H1 (cell line): Measurements from ENCODE around the gene MDM1. TPM values are rescaled to one million over a fixed set of nuclear protein-coding genes. Genes with fewer than 3 reads are reported as not detected.

ENCODE experiments used
- CTCF ChIA-PET: fragments of 300-600 bp; sonication (Branson Sonifier 250); formaldehyde crosslinking; loops from one replicate; lab custom pipeline; 2021; ENCODE audit not compliant: partially characterized antibody; lab: Charles Lee
- POLR2A ChIA-PET: fragments of 300-600 bp; sonication (Branson Sonifier 250); formaldehyde crosslinking; loops from one replicate; lab custom pipeline; 2021; ENCODE audit warnings: inconsistent platforms; ENCODE audit not compliant: partially characterized antibody; lab: Charles Lee
- DNase-seq, 2 experiments: peaks; one replicate each; pipeline versions ENCODE4 v3.0.0 to v3.0.0-alpha.2; 2010 to 2022; ENCODE audit warnings: low spot score in 2 of 2, low read depth in 1 of 2, mixed read lengths in 1 of 2
- FAIRE-seq: peaks from 2 replicates; lab custom pipeline; 2011; peaks lifted over from hg19 to GRCh38; lab: Jason Lieb, UNC
- H2AFZ ChIP-seq: 2 replicates; pipeline ENCODE4 v1.8.1; 2012; ENCODE audit warnings: low read length, inconsistent platforms
- H2AK5ac ChIP-seq: 2 replicates; pipeline ENCODE4 v1.6.1; 2013; ENCODE audit warnings: low read depth, low read length
- H2BK120ac ChIP-seq: replicated peaks from 2 replicates; pipeline ENCODE3; 2013; ENCODE audit warnings: low read depth, low read length, inconsistent platforms
- H2BK12ac ChIP-seq: 2 replicates; pipeline ENCODE4 v1.6.1; 2013; ENCODE audit warnings: low read depth, low read length
- H2BK15ac ChIP-seq: 2 replicates; pipeline ENCODE4 v1.6.1; 2013; ENCODE audit warnings: low read length
- H2BK20ac ChIP-seq: 2 replicates; pipeline ENCODE4 v1.6.1; 2013; ENCODE audit warnings: low read length
- H2BK5ac ChIP-seq: 2 replicates; pipeline ENCODE4 v1.6.1; 2013; ENCODE audit warnings: low read depth, low read length
- H3K14ac ChIP-seq: 2 replicates; pipeline ENCODE4 v1.6.1; 2013; ENCODE audit warnings: inconsistent platforms; ENCODE audit not compliant: insufficient read length
- H3K18ac ChIP-seq: 2 replicates; pipeline ENCODE4 v1.6.1; 2013; ENCODE audit warnings: low read length; ENCODE audit errors: extremely low read depth
- H3K23ac ChIP-seq: 2 replicates; pipeline ENCODE4 v1.6.1; 2013; ENCODE audit warnings: inconsistent platforms; ENCODE audit not compliant: insufficient read length
- H3K23me2 ChIP-seq: 2 replicates; pipeline ENCODE4 v1.6.1; 2013; ENCODE audit warnings: low read depth, low read length
- H3K27ac ChIP-seq: 2 replicates; pipeline ENCODE4 v1.6.1; 2011; ENCODE audit warnings: low read depth, low read length, inconsistent platforms
- H3K27me3 ChIP-seq, 4 experiments: replicated peaks in 1 of 4; 1 replicate in 1 of 4; 2 replicates in 3 of 4; pipeline versions ENCODE4 v1.6.1 to v1.8.1; 2011 to 2013; ENCODE audit warnings: low read length in 3 of 4, mild to moderate bottlenecking in 3 of 4, inconsistent platforms in 2 of 4, mixed read lengths in 2 of 4, moderate library complexity in 1 of 4; ENCODE audit not compliant: control insufficient read depth in 3 of 4, insufficient read depth in 3 of 4; ENCODE audit errors: extremely low read depth in 1 of 4
- H3K36me3 ChIP-seq, 4 experiments: 2 replicates each; pipeline versions ENCODE4 v1.6.1 to v1.8.1; 2011 to 2013; ENCODE audit warnings: mild to moderate bottlenecking in 4 of 4, low read length in 3 of 4, moderate library complexity in 2 of 4, control low read depth in 1 of 4, inconsistent platforms in 1 of 4; ENCODE audit not compliant: insufficient read depth in 4 of 4, control insufficient read depth in 2 of 4
- H3K4ac ChIP-seq: replicated peaks from 2 replicates; pipeline ENCODE3; 2013; ENCODE audit warnings: low read length, low read depth, mixed read lengths, inconsistent platforms; ENCODE audit not compliant: insufficient read length
- H3K4me1 ChIP-seq, 4 experiments: replicated peaks in 1 of 4; 1 replicate in 1 of 4; 2 replicates in 3 of 4; pipeline versions ENCODE4 v1.6.1 to v1.8.1; 2011 to 2013; ENCODE audit warnings: low read length in 3 of 4, inconsistent platforms in 2 of 4, mixed read lengths in 1 of 4; ENCODE audit not compliant: insufficient read depth in 4 of 4, control insufficient read depth in 3 of 4
- H3K4me2 ChIP-seq, 2 experiments: 2 replicates each; pipeline versions ENCODE4 v1.6.1 to v1.8.1; 2011 to 2013; ENCODE audit warnings: low read depth in 2 of 2, low read length in 2 of 2, control low read depth in 1 of 2, inconsistent platforms in 1 of 2, mild to moderate bottlenecking in 1 of 2; ENCODE audit not compliant: insufficient read depth in 1 of 2
- H3K4me3 ChIP-seq, 4 experiments: fragments of 200-600, 300-600 bp in 1 of 4; sonication (generic), shearing (Covaris generic), sonication (Bioruptor Twin) in 1 of 4; 2 replicates each; pipeline versions ENCODE4 v1.5.1 to v1.8.1; 2011 to 2016; ENCODE audit warnings: low read length in 4 of 4, low read depth in 3 of 4, control low read depth in 2 of 4, inconsistent platforms in 2 of 4, mild to moderate bottlenecking in 2 of 4, mixed read lengths in 1 of 4, moderate library complexity in 1 of 4; ENCODE audit not compliant: insufficient read depth in 2 of 4; ENCODE audit errors: extremely low read depth in 1 of 4
- H3K56ac ChIP-seq: replicated peaks from 2 replicates; pipeline ENCODE3; 2013; ENCODE audit warnings: low read depth, mild to moderate bottlenecking, mixed read lengths, low read length, inconsistent platforms; ENCODE audit not compliant: insufficient read length
- H3K79me1 ChIP-seq: 2 replicates; pipeline ENCODE4 v1.6.1; 2013; ENCODE audit warnings: low read depth, low read length, control low read depth
- H3K79me2 ChIP-seq, 2 experiments: 2 replicates each; pipeline versions ENCODE4 v1.6.1 to v1.8.1; 2012 to 2013; ENCODE audit warnings: low read length in 2 of 2, mild to moderate bottlenecking in 2 of 2, inconsistent platforms in 1 of 2; ENCODE audit not compliant: insufficient read depth in 2 of 2, control insufficient read depth in 1 of 2
- H3K9ac ChIP-seq, 4 experiments: replicated peaks in 1 of 4; 1 replicate in 1 of 4; 2 replicates in 3 of 4; pipeline versions ENCODE4 v1.6.1 to v1.8.1; 2011 to 2013; ENCODE audit warnings: low read depth in 3 of 4, low read length in 3 of 4, control low read depth in 2 of 4, mild to moderate bottlenecking in 2 of 4, moderate library complexity in 2 of 4, inconsistent platforms in 1 of 4; ENCODE audit errors: extremely low read depth in 1 of 4
- H3K9me3 ChIP-seq, 2 experiments: 2 replicates each; pipeline versions ENCODE4 v1.6.1 to v1.8.1; 2012 to 2013; ENCODE audit warnings: mild to moderate bottlenecking in 2 of 2, moderate library complexity in 2 of 2, control low read depth in 1 of 2, inconsistent platforms in 1 of 2, low read depth in 1 of 2, low read length in 1 of 2, mixed read lengths in 1 of 2; ENCODE audit not compliant: insufficient read depth in 2 of 2
- H4K20me1 ChIP-seq, 2 experiments: replicated peaks in 1 of 2; 2 replicates each; pipeline versions ENCODE3 to v1.8.1; 2011 to 2013; ENCODE audit warnings: inconsistent platforms in 2 of 2, low read length in 2 of 2, mild to moderate bottlenecking in 1 of 2; ENCODE audit not compliant: insufficient read depth in 2 of 2, control insufficient read depth in 1 of 2
- H4K5ac ChIP-seq: 2 replicates; pipeline ENCODE4 v1.6.1; 2013; ENCODE audit warnings: low read length, low read depth, mixed read lengths, inconsistent platforms; ENCODE audit not compliant: insufficient read length
- H4K8ac ChIP-seq: 2 replicates; pipeline ENCODE4 v1.8.0; 2013; ENCODE audit warnings: mild to moderate bottlenecking, moderate library complexity, low read length, inconsistent platforms; ENCODE audit not compliant: insufficient read depth; ENCODE audit errors: extremely low read depth
- H4K91ac ChIP-seq: replicated peaks from 2 replicates; pipeline ENCODE3; 2013; ENCODE audit warnings: low read length, mixed read lengths, inconsistent platforms; ENCODE audit not compliant: insufficient read length
- ASH2L ChIP-seq: fragments of 200-600, 300-600 bp; sonication (generic); IDR thresholded peaks from one replicate; pipeline ENCODE4 v1.7.1; 2017; ENCODE audit warnings: low read length
- ATF3 ChIP-seq: IDR thresholded peaks from 2 replicates; pipeline ENCODE4 v1.6.1; 2011; ENCODE audit warnings: low read depth, mild to moderate bottlenecking, low read length; ENCODE audit not compliant: insufficient read depth
- CBX8 ChIP-seq: fragments of 300-800, 300-1000 bp; sonication (generic); IDR thresholded peaks from 2 replicates; pipeline ENCODE4 v1.7.1; 2016; ENCODE audit warnings: low read depth, low read length, borderline replicate concordance
- GABPA ChIP-seq: IDR thresholded peaks from 2 replicates; pipeline ENCODE4 v1.6.1; 2011; ENCODE audit warnings: mild to moderate bottlenecking, low read length, moderate library complexity, borderline replicate concordance; ENCODE audit not compliant: insufficient read depth
- NANOG ChIP-seq: IDR thresholded peaks from 2 replicates; pipeline ENCODE4 v1.6.1; 2011; ENCODE audit warnings: low read length, low read depth, mild to moderate bottlenecking, inconsistent platforms; ENCODE audit not compliant: insufficient read depth, poor library complexity, severe bottlenecking
- RFX5 ChIP-seq: IDR thresholded peaks from 2 replicates; pipeline ENCODE4 v1.6.1; 2011; ENCODE audit warnings: low read depth, low read length, improper control_type of control experiment, borderline replicate concordance
- USF2 ChIP-seq: IDR thresholded peaks from 2 replicates; pipeline ENCODE4 v1.6.1; 2011; ENCODE audit warnings: low read length, improper control_type of control experiment
- WGBS, 2 experiments: shearing (Covaris generic) in 1 of 2; methylation state at CpG; one replicate each; pipeline versions ENCODE4 v1.1.6 to v1.1.7; 2013 to 2015; ENCODE audit warnings: low lambda C conversion rate in 2 of 2, mixed read lengths in 2 of 2, inconsistent platforms in 1 of 2, low coverage in 1 of 2, missing lambda C conversion rate in 1 of 2; ENCODE audit not compliant: insufficient replicate concordance in 2 of 2, insufficient coverage in 1 of 2, insufficient read length in 1 of 2; ENCODE audit errors: extremely low coverage in 1 of 2, missing lambda C conversion rate in 1 of 2; 5-methylcytosine and 5-hydroxymethylcytosine counted together
- polyA plus RNA-seq, 7 experiments: library from polyadenylated mRNA; depleted of rRNA in 3 of 7; stranded (reverse) in 5 of 7; unstranded in 2 of 7; fragments of >200 nt in 5 of 7; fragments of 200-250 nt in 2 of 7; gene quantifications; 1 replicate in 5 of 7; 2 replicates in 1 of 7; 4 replicates in 1 of 7; pipeline versions ENCODE4 v1.2.1 to v1.2.3, GENCODE V29; 2011 to 2013; ENCODE audit warnings: missing spikeins in 2 of 7, mixed read lengths in 2 of 7
- total RNA-seq: library from RNA; stranded (reverse); fragmentation: NEBNext Ultra II Directional; extraction: Animal tissue kit (Norgen Biotek cat#: 25700); gene quantifications from 2 replicates; pipeline ENCODE4 v1.2.1, GENCODE V29; 2021
- TF ChIP-seq, protein P1 (sequence below): IDR thresholded peaks from 2 replicates; pipeline ENCODE4 v1.6.1; 2012; ENCODE audit warnings: inconsistent platforms

MDM1 gene
- total and polyA plus RNA-seq, 2 of the 8 experiments (the other 6 are each of a cell fraction or from before 2014, with no cell fraction given) = 3.1 to 10.7 TPM

DNA sequence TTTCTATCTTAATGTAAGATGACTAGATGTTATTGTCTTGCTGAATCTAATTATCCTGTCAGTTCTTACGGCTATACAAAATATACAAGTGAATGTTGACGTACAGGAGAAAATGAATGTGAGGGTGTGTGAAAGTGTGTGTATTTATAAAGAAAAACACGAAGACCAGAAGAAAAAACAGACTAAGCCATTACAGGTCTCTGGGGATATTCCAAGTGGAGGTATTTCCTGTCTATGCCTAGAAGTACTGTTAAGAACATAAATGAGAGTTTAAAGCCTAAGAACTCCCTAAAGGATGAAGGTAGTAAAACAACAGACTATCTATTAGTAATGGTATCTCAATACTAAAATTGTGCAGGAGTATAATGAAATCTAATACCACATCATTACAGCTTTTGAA, 7.6 kb downstream of the MDM1 start:
- no peaks in the 10 kb centered on the region; a peak in 1 of 7 replicates for H3K4me1 ChIP-seq
- no peaks in the 10 kb centered on the region for H3K79me1 ChIP-seq
- H3K23ac ChIP-seq = no peak overlapping the region
- no peak overlapping the region for H3K4ac ChIP-seq
- no peak overlapping the region for H2BK20ac ChIP-seq
- no peak overlapping the region for H2BK5ac ChIP-seq
- H3K9me3 ChIP-seq = no peaks in the 10 kb centered on the region; a peak in 1 of 4 replicates
- ChIA-PET POLR2A (no interaction called here), CTCF (interaction anchor here (1.2 to 2.9 kb wide), 2 partner anchors 26 to 101 kb away, joined by 3 to 12 read pairs; no protein-coding TSS in a partner anchor)
- H2BK12ac ChIP-seq = no peak overlapping the region
- H4K8ac ChIP-seq = no peak overlapping the region
- H3K23me2 ChIP-seq = no peaks in the 10 kb centered on the region
- H3K56ac ChIP-seq = no peak overlapping the region
- H3K18ac ChIP-seq = no peak overlapping the region
- no peak overlapping the region for H2BK120ac ChIP-seq
- H4K5ac ChIP-seq = no peak overlapping the region
- WGBS, 2 experiments = 84 to 100% methylated on average over 1 to 3 of the region's 3 CpGs
- H2BK15ac ChIP-seq = no peak overlapping the region
- DNase-seq = no peak
- no peak overlapping the region for H2AFZ ChIP-seq
- no peaks in the 10 kb centered on the region for H4K20me1 ChIP-seq
- no peak overlapping the region for H2AK5ac ChIP-seq
- H3K27me3 ChIP-seq = no peaks in the 10 kb centered on the region
- no peak overlapping the region for H3K9ac ChIP-seq
- no peak overlapping the region for H4K91ac ChIP-seq
- FAIRE-seq = no peak
- peaks cover 0 to 7% (median 2%) of the 10 kb centered on the region in 4 experiments; a peak in 3 of 8 replicates for H3K36me3 ChIP-seq
- 0 out of 4 replicates have a peak, but pooled peaks cover 0 to 2% of the 10 kb centered on the region in 2 experiments for H3K79me2 ChIP-seq
- no peak overlapping the region for H3K27ac ChIP-seq
- no peak overlapping the region for H3K4me2 ChIP-seq
- no peak overlapping the region for H3K14ac ChIP-seq
- no peak overlapping the region for H3K4me3 ChIP-seq
- TF ChIP-seq, protein P1, sequence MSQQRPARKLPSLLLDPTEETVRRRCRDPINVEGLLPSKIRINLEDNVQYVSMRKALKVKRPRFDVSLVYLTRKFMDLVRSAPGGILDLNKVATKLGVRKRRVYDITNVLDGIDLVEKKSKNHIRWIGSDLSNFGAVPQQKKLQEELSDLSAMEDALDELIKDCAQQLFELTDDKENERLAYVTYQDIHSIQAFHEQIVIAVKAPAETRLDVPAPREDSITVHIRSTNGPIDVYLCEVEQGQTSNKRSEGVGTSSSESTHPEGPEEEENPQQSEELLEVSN = no peak
- no peak for TF ChIP-seq RFX5
- no peak for TF ChIP-seq CBX8
- no peak for TF ChIP-seq NANOG
- no peak for TF ChIP-seq USF2
- TF ChIP-seq ASH2L = no peak
- TF ChIP-seq ATF3 = no peak
- TF ChIP-seq GABPA = no peak
